ENCODE results near the gene CEACAM6. TPM values are rescaled to one million over a fixed set of nuclear protein-coding genes. Genes with fewer than 3 reads are reported as not detected.
"Not testable (repeated sequence)": the region's sequence is repeated elsewhere in the genome, so short reads cannot be mapped to it uniquely, and the experiment has no call there.

The CEACAM6 gene
- total RNA-seq = not detected

DNA sequence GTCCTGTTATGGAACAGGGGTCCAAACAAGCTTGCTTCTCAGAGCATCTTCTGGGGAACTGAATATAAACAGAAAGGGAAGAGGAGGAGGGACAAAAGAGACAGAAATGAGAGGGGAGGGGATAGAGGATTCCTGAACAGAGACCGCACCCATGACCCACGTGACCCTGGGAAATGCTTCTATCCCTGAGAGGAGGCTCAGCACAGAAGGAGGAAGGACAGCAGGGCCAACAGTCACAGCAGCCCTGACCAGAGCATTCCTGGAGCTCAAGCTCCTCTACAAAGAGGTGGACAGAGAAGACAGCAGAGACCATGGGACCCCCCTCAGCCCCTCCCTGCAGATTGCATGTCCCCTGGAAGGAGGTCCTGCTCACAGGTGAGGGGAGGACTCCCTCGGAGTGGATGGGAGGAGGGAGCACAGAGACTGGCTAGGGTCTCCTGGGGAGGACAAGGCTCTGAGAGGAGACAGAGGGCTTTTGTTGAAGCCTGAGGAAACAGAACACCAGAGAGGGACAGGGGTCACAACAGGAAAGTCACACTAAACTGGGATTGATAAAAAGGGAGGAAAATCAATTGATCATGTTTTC lies at the start of gene CEACAM6:
Gene CEACAM6 (plus strand): TSS at position 203 of the 586 bp plus-strand sequence. CDS start 109 bp downstream, at position 312.
- no peaks in the 10 kb centered on the region for H3K36me3 ChIP-seq
- no peaks in the 10 kb centered on the region for H3K4me1 ChIP-seq
- TF ChIP-seq, protein P1, sequence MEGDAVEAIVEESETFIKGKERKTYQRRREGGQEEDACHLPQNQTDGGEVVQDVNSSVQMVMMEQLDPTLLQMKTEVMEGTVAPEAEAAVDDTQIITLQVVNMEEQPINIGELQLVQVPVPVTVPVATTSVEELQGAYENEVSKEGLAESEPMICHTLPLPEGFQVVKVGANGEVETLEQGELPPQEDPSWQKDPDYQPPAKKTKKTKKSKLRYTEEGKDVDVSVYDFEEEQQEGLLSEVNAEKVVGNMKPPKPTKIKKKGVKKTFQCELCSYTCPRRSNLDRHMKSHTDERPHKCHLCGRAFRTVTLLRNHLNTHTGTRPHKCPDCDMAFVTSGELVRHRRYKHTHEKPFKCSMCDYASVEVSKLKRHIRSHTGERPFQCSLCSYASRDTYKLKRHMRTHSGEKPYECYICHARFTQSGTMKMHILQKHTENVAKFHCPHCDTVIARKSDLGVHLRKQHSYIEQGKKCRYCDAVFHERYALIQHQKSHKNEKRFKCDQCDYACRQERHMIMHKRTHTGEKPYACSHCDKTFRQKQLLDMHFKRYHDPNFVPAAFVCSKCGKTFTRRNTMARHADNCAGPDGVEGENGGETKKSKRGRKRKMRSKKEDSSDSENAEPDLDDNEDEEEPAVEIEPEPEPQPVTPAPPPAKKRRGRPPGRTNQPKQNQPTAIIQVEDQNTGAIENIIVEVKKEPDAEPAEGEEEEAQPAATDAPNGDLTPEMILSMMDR (IDR thresholded peaks at IDR 0.05) = no peak
- TF ChIP-seq POLR2A (IDR thresholded peaks at IDR 0.05) (no peak), EP300 (IDR thresholded peaks at IDR 0.05) (no peak)
- H3K27me3 ChIP-seq = peaks cover 0 to 12% of the 10 kb centered on the region in 2 donors
- DNase-seq (ENCODE audit: low spot score in 2 of 2) = no peak
- no peak within 1 kb of the TSS for H3K27ac ChIP-seq
- H3K4me3 ChIP-seq = no peak within 1 kb of the TSS
- H3K9me3 ChIP-seq = no peaks in the 10 kb centered on the region
- 25 to 35% methylated on average over 3 of the region's 3 CpGs for WGBS, 2 donors

DNA sequence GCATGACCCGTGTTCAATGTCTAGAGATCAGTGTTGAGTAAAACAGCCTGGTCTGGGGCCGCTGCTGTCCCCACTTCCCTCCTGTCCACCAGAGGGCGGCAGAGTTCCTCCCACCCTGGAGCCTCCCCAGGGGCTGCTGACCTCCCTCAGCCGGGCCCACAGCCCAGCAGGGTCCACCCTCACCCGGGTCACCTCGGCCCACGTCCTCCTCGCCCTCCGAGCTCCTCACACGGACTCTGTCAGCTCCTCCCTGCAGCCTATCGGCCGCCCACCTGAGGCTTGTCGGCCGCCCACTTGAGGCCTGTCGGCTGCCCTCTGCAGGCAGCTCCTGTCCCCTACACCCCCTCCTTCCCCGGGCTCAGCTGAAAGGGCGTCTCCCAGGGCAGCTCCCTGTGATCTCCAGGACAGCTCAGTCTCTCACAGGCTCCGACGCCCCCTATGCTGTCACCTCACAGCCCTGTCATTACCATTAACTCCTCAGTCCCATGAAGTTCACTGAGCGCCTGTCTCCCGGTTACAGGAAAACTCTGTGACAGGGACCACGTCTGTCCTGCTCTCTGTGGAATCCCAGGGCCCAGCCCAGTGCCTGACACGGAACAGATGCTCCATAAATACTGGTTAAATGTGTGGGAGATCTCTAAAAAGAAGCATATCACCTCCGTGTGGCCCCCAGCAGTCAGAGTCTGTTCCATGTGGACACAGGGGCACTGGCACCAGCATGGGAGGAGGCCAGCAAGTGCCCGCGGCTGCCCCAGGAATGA lies 48.4 kb upstream of the CEACAM6 start:
- H3K36me3 ChIP-seq = no peaks in the 10 kb centered on the region
- no peaks in the 10 kb centered on the region for H3K4me1 ChIP-seq
- H3K9me3 ChIP-seq = peaks cover 0 to 7% (median 0%) of the 10 kb centered on the region in 4 donors
- H3K27ac ChIP-seq = no peak overlapping the region
- H3K27me3 ChIP-seq = peaks cover 0 to 26% of the 10 kb centered on the region in 2 donors
- TF ChIP-seq, protein P1 (IDR thresholded peaks at IDR 0.05) = peak; percentile 19 to 63 (median 61)
- TF ChIP-seq POLR2A (IDR thresholded peaks at IDR 0.05) = no peak
- 16 to 17% methylated on average over 22 of the region's 26 CpGs for WGBS, 2 donors
- DNase-seq (ENCODE audit: low spot score in 2 of 2) = no peak
- no peak overlapping the region for H3K4me3 ChIP-seq

DNA sequence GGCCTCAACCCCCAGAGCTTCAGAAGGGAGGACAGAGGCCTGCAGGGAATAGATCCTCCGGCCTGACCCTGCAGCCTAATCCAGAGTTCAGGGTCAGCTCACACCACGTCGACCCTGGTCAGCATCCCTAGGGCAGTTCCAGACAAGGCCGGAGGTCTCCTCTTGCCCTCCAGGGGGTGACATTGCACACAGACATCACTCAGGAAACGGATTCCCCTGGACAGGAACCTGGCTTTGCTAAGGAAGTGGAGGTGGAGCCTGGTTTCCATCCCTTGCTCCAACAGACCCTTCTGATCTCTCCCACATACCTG lies 47.9 kb upstream of the CEACAM6 start:
- H3K9me3 ChIP-seq = peaks cover 0 to 7% (median 0%) of the 10 kb centered on the region in 4 donors
- no peak overlapping the region for H3K27ac ChIP-seq
- TF ChIP-seq, protein P1 (IDR thresholded peaks at IDR 0.05) = no peak
- TF ChIP-seq POLR2A (IDR thresholded peaks at IDR 0.05) (no peak), EP300 (IDR thresholded peaks at IDR 0.05) (no peak)
- no peaks in the 10 kb centered on the region for H3K36me3 ChIP-seq
- WGBS, 2 donors = 0 to 64% methylated on average over 1 to 4 of the region's 5 CpGs
- H3K27me3 ChIP-seq = peaks cover 0 to 26% of the 10 kb centered on the region in 2 donors
- H3K4me1 ChIP-seq = no peaks in the 10 kb centered on the region
- no peak for DNase-seq (ENCODE audit: low spot score in 2 of 2)
- H3K4me3 ChIP-seq = no peak overlapping the region

DNA sequence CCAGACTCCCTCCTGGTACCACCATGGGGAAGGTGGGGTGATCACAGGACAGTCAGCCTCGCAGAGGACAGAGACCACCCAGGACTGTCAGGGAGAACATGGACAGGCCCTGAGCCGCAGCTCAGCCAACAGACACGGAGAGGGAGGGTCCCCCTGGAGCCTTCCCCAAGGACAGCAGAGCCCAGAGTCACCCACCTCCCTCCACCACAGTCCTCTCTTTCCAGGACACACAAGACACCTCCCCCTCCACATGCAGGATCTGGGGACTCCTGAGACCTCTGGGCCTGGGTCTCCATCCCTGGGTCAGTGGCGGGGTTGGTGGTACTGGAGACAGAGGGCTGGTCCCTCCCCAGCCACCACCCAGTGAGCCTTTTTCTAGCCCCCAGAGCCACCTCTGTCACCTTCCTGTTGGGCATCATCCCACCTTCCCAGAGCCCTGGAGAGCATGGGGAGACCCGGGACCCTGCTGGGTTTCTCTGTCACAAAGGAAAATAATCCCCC lies 47.4 kb upstream of the CEACAM6 start:
- 69 to 80% methylated on average over 5 of the region's 5 CpGs for WGBS, 2 donors
- TF ChIP-seq POLR2A (IDR thresholded peaks at IDR 0.05) (no peak), EP300 (IDR thresholded peaks at IDR 0.05) (no peak)
- TF ChIP-seq, protein P1 (IDR thresholded peaks at IDR 0.05) = no peak
- H3K27me3 ChIP-seq = peaks cover 0 to 26% of the 10 kb centered on the region in 2 donors

GRCh38 chr19:41708481-41708880 lies 46.8 kb upstream of the CEACAM6 start, which contains the start of gene CEACAM5:
Gene CEACAM5 (plus strand): TSS chr19:41708626. CDS start chr19:41708732, 106 bp downstream.
- Histone ChIP-seq H3K27ac (no peak within 1 kb of the TSS), H3K36me3 (no peaks in the 10 kb centered on the region), H3K27me3 (peaks cover 0 to 26% of the 10 kb centered on the region in 2 donors), H3K4me3 (no peak within 1 kb of the TSS), H3K9me3 (peaks cover 0 to 7% (median 0%) of the 10 kb centered on the region in 4 donors), H3K4me1 (no peaks in the 10 kb centered on the region)
- DNase-seq (ENCODE audit: low spot score in 2 of 2) = no peak
- TF ChIP-seq EP300 (IDR thresholded peaks at IDR 0.05) (no peak), POLR2A (IDR thresholded peaks at IDR 0.05) (no peak)
- TF ChIP-seq, protein P1 (IDR thresholded peaks at IDR 0.05) = no peak
- 34 to 37% methylated on average over 3 to 4 of the region's 4 CpGs for WGBS, 2 donors

More for the DNA sequence above, 47.4 kb upstream of the CEACAM6 start:
- Histone ChIP-seq H3K27ac (no peak overlapping the region), H3K36me3 (no peaks in the 10 kb centered on the region), H3K9me3 (peaks cover 0 to 7% (median 0%) of the 10 kb centered on the region in 4 donors), H3K4me3 (no peak overlapping the region), H3K4me1 (no peaks in the 10 kb centered on the region)
- DNase-seq (ENCODE audit: low spot score in 2 of 2) = no peak

- H3K27ac ChIP-seq; H3K36me3 ChIP-seq; H3K4me1 ChIP-seq; H3K9me3 ChIP-seq; DNase-seq (ENCODE audit: low spot score in 2 of 2); H3K4me3 ChIP-seq: not testable (repeated sequence)
- peaks cover 0 to 26% of the 10 kb centered on the region in 2 donors for H3K27me3 ChIP-seq
- 88 to 89% methylated on average over 8 of the region's 8 CpGs for WGBS, 2 donors
Measured at GRCh38 chr19:41709516-41709915, 45.8 kb upstream of the CEACAM6 start.

All from tibial nerve (tissue), 4 donors.